SK-N-SH (cell line): ENCODE results near the gene GRM7. TPM values are rescaled to one million over a fixed set of nuclear protein-coding genes. Genes with fewer than 3 reads are reported as not detected.

Experiments used
- CTCF ChIA-PET: fragments of 300-600, 350-600 bp; formaldehyde crosslinking; extraction: SDS; loops from one replicate; lab custom pipeline; 2021; lab: Yijun Ruan, JAX
- POLR2A ChIA-PET: fragments of 350-600 bp; sonication (Branson Sonifier 250); formaldehyde crosslinking; extraction: SDS; loops from one replicate; lab custom pipeline; 2020; ENCODE audit warnings: antibody characterized with exemption, inconsistent platforms; lab: Yijun Ruan, JAX
- DNase-seq: peaks from one replicate; pipeline ENCODE4 v3.0.0; 2012
- H2AFZ ChIP-seq: fragments of 200-600 bp; sonication (generic); 2 replicates; pipeline ENCODE4 v1.8.1; 2016; ENCODE audit warnings: antibody characterized with exemption, mild to moderate bottlenecking, low read depth
- H3F3A ChIP-seq: fragments of 200-600 bp; sonication (generic); replicated peaks from 2 replicates; pipeline ENCODE3; 2016; ENCODE audit warnings: antibody characterized with exemption, mild to moderate bottlenecking; ENCODE audit not compliant: insufficient read depth
- H3K27ac ChIP-seq, 2 experiments: fragments of 200-500 bp in 1 of 2; fragments of 200-600 bp in 1 of 2; sonication (Bioruptor generic) in 1 of 2; sonication (generic), shearing (Covaris generic) in 1 of 2; 2 replicates each; pipeline versions ENCODE4 v1.5.1 to v1.6.1; 2014 to 2016; ENCODE audit warnings: low read depth in 2 of 2, inconsistent platforms in 1 of 2, low read length in 1 of 2, mild to moderate bottlenecking in 1 of 2, mixed read lengths in 1 of 2
- H3K27me3 ChIP-seq: fragments of 200-600 bp; sonication (generic), shearing (Covaris generic); 2 replicates; pipeline ENCODE4 v1.6.1; 2016; ENCODE audit warnings: mixed run types; ENCODE audit not compliant: insufficient read depth
- H3K36me3 ChIP-seq, 2 experiments: fragments of 200-500 bp in 1 of 2; fragments of 200-600 bp in 1 of 2; sonication (Bioruptor generic) in 1 of 2; sonication (generic) in 1 of 2; replicated peaks in 1 of 2; 2 replicates each; pipeline versions ENCODE3 to v1.5.1; 2014 to 2016; ENCODE audit warnings: low read length in 1 of 2, mild to moderate bottlenecking in 1 of 2; ENCODE audit not compliant: insufficient read depth in 2 of 2, control insufficient read depth in 1 of 2
- H3K4me1 ChIP-seq, 2 experiments: fragments of 200-500 bp in 1 of 2; fragments of 200-600 bp in 1 of 2; sonication (Bioruptor generic) in 1 of 2; sonication (generic), shearing (Covaris generic) in 1 of 2; 2 replicates each; pipeline versions ENCODE4 v1.5.1 to v1.6.1; 2014 to 2016; ENCODE audit warnings: low read depth in 1 of 2, low read length in 1 of 2, mixed run types in 1 of 2; ENCODE audit not compliant: insufficient read depth in 2 of 2, control insufficient read depth in 1 of 2
- H3K4me2 ChIP-seq: fragments of 200-600 bp; sonication (generic), shearing (Covaris generic); 2 replicates; pipeline ENCODE4 v1.6.1; 2017; ENCODE audit warnings: mixed run types
- H3K4me3 ChIP-seq, 2 experiments: fragments of 200-500 bp in 1 of 2; fragments of 200-600 bp in 1 of 2; sonication (Bioruptor generic) in 1 of 2; sonication (generic), shearing (Covaris generic) in 1 of 2; 2 replicates each; pipeline versions ENCODE4 v1.5.1 to v1.8.1; 2014 to 2016; ENCODE audit warnings: low read depth in 2 of 2, inconsistent platforms in 1 of 2, low read length in 1 of 2, mild to moderate bottlenecking in 1 of 2, mixed read lengths in 1 of 2, moderate library complexity in 1 of 2
- H3K79me2 ChIP-seq: fragments of 200-600 bp; sonication (generic); 2 replicates; pipeline ENCODE4 v1.8.1; 2017; ENCODE audit warnings: mild to moderate bottlenecking; ENCODE audit not compliant: insufficient read depth
- H3K9ac ChIP-seq: fragments of 200-600 bp; sonication (generic); 2 replicates; pipeline ENCODE4 v1.6.1; 2017; ENCODE audit warnings: mixed run types
- H3K9me2 ChIP-seq: fragments of 200-600 bp; sonication (generic); 2 replicates; pipeline ENCODE4 v1.6.1; 2017; ENCODE audit warnings: mixed run types
- H3K9me3 ChIP-seq: fragments of 200-600 bp; sonication (generic); 2 replicates; pipeline ENCODE4 v1.6.1; 2017; ENCODE audit warnings: mixed run types, mild to moderate bottlenecking, moderate library complexity
- H4K20me1 ChIP-seq: fragments of 200-600 bp; sonication (generic); 2 replicates; pipeline ENCODE4 v1.6.1; 2017; ENCODE audit warnings: mild to moderate bottlenecking, mixed run types; ENCODE audit not compliant: insufficient read depth
- ELF1 ChIP-seq: IDR thresholded peaks from 2 replicates; pipeline ENCODE4 v1.4.0; 2012
- EP300 ChIP-seq, 2 experiments: IDR thresholded peaks; 2 replicates each; pipeline versions ENCODE4 v1.4.0 to v1.6.1; 2012; ENCODE audit warnings: borderline replicate concordance in 1 of 2, low read depth in 1 of 2, low read length in 1 of 2
- EZH2phosphoT487 ChIP-seq: fragments of 200-600 bp; sonication (generic); IDR thresholded peaks from 2 replicates; pipeline ENCODE4 v1.6.1; 2017; ENCODE audit warnings: low read depth, mixed run types, mild to moderate bottlenecking, antibody characterized with exemption, moderate library complexity, borderline replicate concordance
- FOSL2 ChIP-seq: IDR thresholded peaks from 2 replicates; pipeline ENCODE4 v1.4.0; 2012; ENCODE audit warnings: low read depth, mild to moderate bottlenecking, moderate library complexity, borderline replicate concordance
- GATA2 ChIP-seq: sonication (generic); formaldehyde crosslinking; IDR thresholded peaks from 2 replicates; pipeline ENCODE4 v1.5.0; 2020; ENCODE audit warnings: mild to moderate bottlenecking, missing genetic modification reagents
- JUND ChIP-seq: IDR thresholded peaks from 2 replicates; pipeline ENCODE4 v1.4.0; 2012
- MXI1 ChIP-seq: IDR thresholded peaks from 2 replicates; pipeline ENCODE4 v1.6.1; 2012; ENCODE audit warnings: mild to moderate bottlenecking, low read depth, low read length, improper control_type of control experiment
- NFIC ChIP-seq: IDR thresholded peaks from 2 replicates; pipeline ENCODE4 v1.4.0; 2012; ENCODE audit warnings: borderline replicate concordance
- NRF1 ChIP-seq: IDR thresholded peaks from 2 replicates; pipeline ENCODE4 v1.6.1; 2012; ENCODE audit warnings: low read depth, mild to moderate bottlenecking, low read length
- RAD21 ChIP-seq: IDR thresholded peaks from 2 replicates; pipeline ENCODE4 v1.6.1; 2012; ENCODE audit warnings: mild to moderate bottlenecking, low read length
- RCOR1 ChIP-seq: fragments of 150-350 bp; IDR thresholded peaks from 2 replicates; pipeline ENCODE4 v1.6.1; 2017; ENCODE audit warnings: antibody characterized with exemption, low read length
- RXRA ChIP-seq: IDR thresholded peaks from 2 replicates; pipeline ENCODE4 v1.4.0; 2012; ENCODE audit warnings: low read depth, mild to moderate bottlenecking, borderline replicate concordance
- SIN3A ChIP-seq: IDR thresholded peaks from 2 replicates; pipeline ENCODE4 v1.6.1; 2012; ENCODE audit warnings: low read depth, mild to moderate bottlenecking, low read length, moderate library complexity, borderline replicate concordance
- TCF12 ChIP-seq: IDR thresholded peaks from 2 replicates; pipeline ENCODE4 v1.4.0; 2012
- TEAD4 ChIP-seq: IDR thresholded peaks from 2 replicates; pipeline ENCODE4 v1.4.0; 2012; ENCODE audit warnings: mild to moderate bottlenecking, borderline replicate concordance; ENCODE audit not compliant: insufficient read depth
- YY1 ChIP-seq: IDR thresholded peaks from 2 replicates; pipeline ENCODE4 v1.4.0; 2012; ENCODE audit warnings: low read depth, mild to moderate bottlenecking
- WGBS: methylation state at CpG from one replicate; pipeline ENCODE4 v1.1.6; 2017; ENCODE audit warnings: low lambda C conversion rate; 5-methylcytosine and 5-hydroxymethylcytosine counted together
- polyA plus RNA-seq, 3 experiments: library from polyadenylated mRNA; depleted of rRNA; stranded (reverse); fragments of >200 nt; gene quantifications; 2 replicates each; pipeline ENCODE4 v1.2.3, GENCODE V29; 2012
- TF ChIP-seq, protein P1 (sequence below): IDR thresholded peaks from 2 replicates; pipeline ENCODE4 v1.4.0; 2012; ENCODE audit warnings: low read depth
- TF ChIP-seq, protein P2 (sequence below): fragments of 150-350 bp; IDR thresholded peaks from 2 replicates; pipeline ENCODE4 v1.6.1; 2016; ENCODE audit warnings: mild to moderate bottlenecking, low read depth, low read length
- TF ChIP-seq, protein P3 (sequence below): fragments of 200-600 bp; sonication (generic); IDR thresholded peaks from 2 replicates; pipeline ENCODE4 v1.6.1; 2017; ENCODE audit warnings: antibody characterized with exemption, mild to moderate bottlenecking, moderate library complexity

Gene GRM7
- polyA plus RNA-seq, 1 of the 3 experiments (the other 2 are of a cell fraction) = 0.03 TPM

DNA sequence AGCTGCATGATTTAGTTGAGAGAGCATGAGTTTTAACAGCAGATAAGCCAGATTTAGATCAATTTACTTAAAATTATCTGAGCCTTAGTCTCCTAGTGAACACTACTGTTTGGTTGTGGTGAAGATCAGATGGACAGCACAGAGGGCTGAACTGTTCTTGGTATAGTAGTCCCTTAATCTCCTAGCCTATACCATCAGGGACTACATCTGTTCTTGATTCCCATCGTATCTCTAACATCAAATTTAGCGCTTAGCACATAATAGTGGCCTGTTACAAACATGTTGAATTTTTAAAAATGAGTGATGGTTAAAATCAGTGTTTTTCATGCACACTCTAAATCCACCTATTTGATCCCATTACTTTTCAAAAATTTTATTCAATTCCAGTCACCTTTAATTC, 507.7 kb downstream of the GRM7 start:
- Histone ChIP-seq H3K9ac (no peak overlapping the region), H3K4me1 (peaks cover 0 to 3% of the 10 kb centered on the region in 2 experiments; a peak in 2 of 4 replicates), H2AFZ (no peak overlapping the region), H3K4me3 (no peak overlapping the region), H3K4me2 (no peak overlapping the region), H3K27ac (no peak overlapping the region), H3K79me2 (no peaks in the 10 kb centered on the region), H3K36me3 (no peaks in the 10 kb centered on the region), H3K27me3 (no peaks in the 10 kb centered on the region), H3F3A (no peaks in the 10 kb centered on the region), H3K9me3 (no peaks in the 10 kb centered on the region), H3K9me2 (no peaks in the 10 kb centered on the region), H4K20me1 (no peaks in the 10 kb centered on the region)
- DNase-seq = peak; percentile 18
- TF ChIP-seq EP300 (IDR thresholded peaks at IDR 0.05; ENCODE audit: borderline replicate concordance in 1 of 2, low read depth in 1 of 2, low read length in 1 of 2) = peak in 1 of 2 experiments; percentile 49; a peak in 1 of 4 replicates
- TF ChIP-seq MXI1 = no peak
- TF ChIP-seq GATA2 (CRISPR knock-in tag) = peak; percentile 70
- no peak for TF ChIP-seq JUND
- TF ChIP-seq FOSL2 = no peak
- ChIA-PET CTCF (interaction anchor here (0.7 kb wide), 1 partner anchor 32 kb away, joined by 3 read pairs; no protein-coding TSS in a partner anchor), POLR2A (no interaction called here)
- 39% methylated on average over 2 of the region's 2 CpGs for WGBS

DNA sequence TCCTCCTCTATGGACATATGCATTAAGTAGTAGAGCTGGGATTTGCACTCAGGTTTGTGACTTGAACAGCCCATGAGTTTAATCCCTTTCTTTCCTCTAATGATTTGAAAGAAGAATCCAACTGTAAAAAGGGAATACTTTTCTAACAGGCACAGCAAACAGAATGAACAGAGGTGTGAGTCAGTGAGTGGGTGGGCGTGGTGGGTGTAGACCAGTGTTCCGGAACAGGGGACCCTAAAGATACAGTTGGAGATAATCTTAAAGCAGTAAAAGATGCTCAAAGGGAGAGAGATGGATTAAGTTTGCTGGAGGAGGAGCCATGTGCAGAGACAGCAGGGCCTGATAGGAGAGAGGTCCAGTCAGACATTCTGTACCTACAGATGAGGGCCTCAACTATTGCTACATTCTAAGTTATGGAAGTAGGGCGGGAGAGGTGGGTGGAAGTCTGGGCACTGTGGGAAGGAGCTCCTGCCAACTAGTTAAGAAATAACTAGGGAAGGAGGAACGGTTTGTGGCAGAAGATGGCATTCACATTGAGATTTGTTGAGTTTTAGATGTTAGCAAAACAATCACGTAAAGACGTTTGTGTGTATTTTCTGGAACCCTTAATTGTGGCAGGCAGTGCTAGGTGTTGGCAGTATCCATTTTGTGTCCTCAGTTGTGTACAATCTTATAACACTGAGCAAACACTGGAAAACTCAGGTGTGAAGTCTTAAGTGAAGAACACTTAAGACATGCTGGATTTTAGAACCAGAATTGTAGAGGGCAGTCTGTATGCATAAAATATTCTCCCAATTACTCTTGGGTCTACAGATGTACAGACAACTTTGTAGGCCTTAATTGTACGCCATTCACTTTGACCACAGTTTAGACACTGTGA, 511.0 kb downstream of the GRM7 start:
- Histone ChIP-seq H3K9me3 (no peaks in the 10 kb centered on the region), H3K9me2 (no peaks in the 10 kb centered on the region), H3K27ac (no peak overlapping the region), H3K9ac (no peak overlapping the region), H3K27me3 (no peaks in the 10 kb centered on the region), H4K20me1 (no peaks in the 10 kb centered on the region), H2AFZ (no peak overlapping the region), H3K4me3 (no peak overlapping the region), H3K36me3 (no peaks in the 10 kb centered on the region), H3K79me2 (no peaks in the 10 kb centered on the region), H3K4me1 (peaks cover 0 to 3% of the 10 kb centered on the region in 2 experiments; a peak in 2 of 4 replicates), H3F3A (no peaks in the 10 kb centered on the region), H3K4me2 (no peak overlapping the region)
- no peak for DNase-seq
- WGBS = 43% methylated on average over 7 of the region's 7 CpGs
- TF ChIP-seq, protein P1, sequence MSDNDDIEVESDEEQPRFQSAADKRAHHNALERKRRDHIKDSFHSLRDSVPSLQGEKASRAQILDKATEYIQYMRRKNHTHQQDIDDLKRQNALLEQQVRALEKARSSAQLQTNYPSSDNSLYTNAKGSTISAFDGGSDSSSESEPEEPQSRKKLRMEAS = no peak
- no peak for TF ChIP-seq RAD21
- ChIA-PET CTCF (no interaction called here), POLR2A (no interaction called here)

DNA sequence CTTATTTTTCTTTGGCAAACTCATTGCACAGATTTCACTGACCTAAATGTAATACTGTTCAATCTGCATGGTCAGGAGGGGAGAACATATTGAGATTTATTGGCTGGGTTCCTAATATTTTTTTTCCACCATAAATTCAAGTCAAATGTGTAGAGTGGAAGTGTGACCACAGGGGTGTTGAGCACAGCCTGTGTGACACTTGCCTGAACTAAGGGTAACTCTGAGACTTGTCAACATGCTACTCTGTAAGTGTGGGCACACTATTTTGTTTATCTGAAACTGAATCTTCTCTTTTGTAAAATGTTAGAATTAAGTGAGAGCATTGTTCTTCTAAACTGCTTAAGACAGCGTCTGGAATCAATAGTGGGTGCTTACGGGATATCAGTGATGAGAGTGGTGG, 516.2 kb downstream of the GRM7 start:
- ChIA-PET CTCF (no interaction called here), POLR2A (no interaction called here)
- H3K27me3 ChIP-seq = no peaks in the 10 kb centered on the region
- no peaks in the 10 kb centered on the region for H3F3A ChIP-seq
- H3K36me3 ChIP-seq = no peaks in the 10 kb centered on the region
- no peaks in the 10 kb centered on the region for H3K9me3 ChIP-seq
- WGBS = 63% methylated on average over 2 of the region's 2 CpGs
- no peaks in the 10 kb centered on the region for H4K20me1 ChIP-seq
- no peak for TF ChIP-seq SIN3A
- no peak for TF ChIP-seq RAD21
- no peak for TF ChIP-seq NFIC
- TF ChIP-seq FOSL2 = no peak
- TF ChIP-seq ELF1 = no peak
- no peak for TF ChIP-seq NRF1
- TF ChIP-seq TEAD4 = no peak
- TF ChIP-seq, protein P2, sequence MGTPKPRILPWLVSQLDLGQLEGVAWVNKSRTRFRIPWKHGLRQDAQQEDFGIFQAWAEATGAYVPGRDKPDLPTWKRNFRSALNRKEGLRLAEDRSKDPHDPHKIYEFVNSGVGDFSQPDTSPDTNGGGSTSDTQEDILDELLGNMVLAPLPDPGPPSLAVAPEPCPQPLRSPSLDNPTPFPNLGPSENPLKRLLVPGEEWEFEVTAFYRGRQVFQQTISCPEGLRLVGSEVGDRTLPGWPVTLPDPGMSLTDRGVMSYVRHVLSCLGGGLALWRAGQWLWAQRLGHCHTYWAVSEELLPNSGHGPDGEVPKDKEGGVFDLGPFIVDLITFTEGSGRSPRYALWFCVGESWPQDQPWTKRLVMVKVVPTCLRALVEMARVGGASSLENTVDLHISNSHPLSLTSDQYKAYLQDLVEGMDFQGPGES = no peak
- no peak for TF ChIP-seq EZH2phosphoT487
- no peak for TF ChIP-seq RCOR1
- no peak for TF ChIP-seq RXRA
- no peak for TF ChIP-seq MXI1
- TF ChIP-seq YY1 = no peak
- TF ChIP-seq, protein P3, sequence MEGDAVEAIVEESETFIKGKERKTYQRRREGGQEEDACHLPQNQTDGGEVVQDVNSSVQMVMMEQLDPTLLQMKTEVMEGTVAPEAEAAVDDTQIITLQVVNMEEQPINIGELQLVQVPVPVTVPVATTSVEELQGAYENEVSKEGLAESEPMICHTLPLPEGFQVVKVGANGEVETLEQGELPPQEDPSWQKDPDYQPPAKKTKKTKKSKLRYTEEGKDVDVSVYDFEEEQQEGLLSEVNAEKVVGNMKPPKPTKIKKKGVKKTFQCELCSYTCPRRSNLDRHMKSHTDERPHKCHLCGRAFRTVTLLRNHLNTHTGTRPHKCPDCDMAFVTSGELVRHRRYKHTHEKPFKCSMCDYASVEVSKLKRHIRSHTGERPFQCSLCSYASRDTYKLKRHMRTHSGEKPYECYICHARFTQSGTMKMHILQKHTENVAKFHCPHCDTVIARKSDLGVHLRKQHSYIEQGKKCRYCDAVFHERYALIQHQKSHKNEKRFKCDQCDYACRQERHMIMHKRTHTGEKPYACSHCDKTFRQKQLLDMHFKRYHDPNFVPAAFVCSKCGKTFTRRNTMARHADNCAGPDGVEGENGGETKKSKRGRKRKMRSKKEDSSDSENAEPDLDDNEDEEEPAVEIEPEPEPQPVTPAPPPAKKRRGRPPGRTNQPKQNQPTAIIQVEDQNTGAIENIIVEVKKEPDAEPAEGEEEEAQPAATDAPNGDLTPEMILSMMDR = no peak
- no peak for TF ChIP-seq TCF12
- no peak for TF ChIP-seq GATA2 (CRISPR knock-in tag)
- H2AFZ ChIP-seq = no peak overlapping the region
- no peak overlapping the region for H3K4me2 ChIP-seq
- H3K4me3 ChIP-seq = no peak overlapping the region
- H3K9me2 ChIP-seq = no peaks in the 10 kb centered on the region
- no peaks in the 10 kb centered on the region; a peak in 1 of 4 replicates for H3K4me1 ChIP-seq
- no peak for DNase-seq
- H3K79me2 ChIP-seq = no peaks in the 10 kb centered on the region
- no peak overlapping the region for H3K9ac ChIP-seq
- H3K27ac ChIP-seq = no peak overlapping the region
